ENCODE measurements around the gene NCCRP1. TPM values are rescaled to one million over a fixed set of nuclear protein-coding genes. Genes with fewer than 3 reads are reported as not detected.

The NCCRP1 gene
- total and polyA plus RNA-seq, 10 of the 15 experiments (the other 5 are each of a cell fraction or from before 2014, with no cell fraction given), result not detected

- WGBS (ENCODE audit: insufficient coverage, insufficient replicate concordance, low lambda C conversion rate, missing lambda C conversion rate), result 59% methylated on average over 6 of the region's 6 CpGs
These were observed 7.8 kb upstream of the NCCRP1 start for GRCh38 chr19:39188960-39189359.

More at GRCh38 chr19:39188960-39189359, 7.8 kb upstream of the NCCRP1 start:
- BruUV-seq (replicated peaks), result no TSS peak
- H3K9me3 ChIP-seq (replicated peaks; ENCODE audit: control insufficient read depth, insufficient read depth, low read length), result no peaks in the 10 kb centered on the region
- no peak overlapping the region for H3K9ac ChIP-seq (ENCODE audit: control insufficient read depth, insufficient read depth, low read length)
- ATAC-seq, result no peak
- no peaks in the 10 kb centered on the region for H3K36me3 ChIP-seq (ENCODE audit: control insufficient read depth in 2 of 2, insufficient read depth in 2 of 2, low read length in 1 of 2)
- ChIA-PET RAD21 (ENCODE audit: unreplicated experiment) (no interaction called here), SMC1A (ENCODE audit: uncharacterized antibody, unreplicated experiment) (interaction anchor here (0.6 to 1.0 kb wide), 2 partner anchors 69 to 915 kb away, joined by 3 read pairs; no protein-coding TSS in a partner anchor), CTCF (interaction anchor here (1.2 to 1.5 kb wide), 2 partner anchors 67 to 83 kb away, joined by 3 read pairs; no protein-coding TSS in a partner anchor), POLR2A (no interaction called here)
- H3K79me2 ChIP-seq (ENCODE audit: control insufficient read depth, insufficient read depth, low read length), result no peaks in the 10 kb centered on the region
- intact Hi-C loops (cut with micrococcal nuclease; ENCODE audit: unreplicated experiment) (no loop called here), in situ Hi-C loops (cut with MboI) (no loop called here)
- H3K4me2 ChIP-seq (ENCODE audit: control insufficient read depth, insufficient read depth), result no peak overlapping the region
- H3K4me3 ChIP-seq, result no peak overlapping the region
- H3K27ac ChIP-seq (ENCODE audit: control insufficient read depth, insufficient read depth), result no peak overlapping the region
- H4K20me1 ChIP-seq (ENCODE audit: control insufficient read depth, insufficient read depth), result no peaks in the 10 kb centered on the region
- TF ChIP-seq CTCF (IDR thresholded peaks at IDR 0.05 in 2 of 3, conservative IDR thresholded peaks at IDR 0.05 in 1 of 3; ENCODE audit: control insufficient read depth in 2 of 3, extremely low read depth in 1 of 3, insufficient read depth in 1 of 3, low read depth in 3 of 3, low read length in 3 of 3), result no peak
- no peak for TF ChIP-seq POLR2A (IDR thresholded peaks at IDR 0.05; ENCODE audit: low read depth, low read length)
- TF ChIP-seq BHLHE40 (IDR thresholded peaks at IDR 0.05; ENCODE audit: borderline replicate concordance in 1 of 2, low read depth in 2 of 2, low read length in 1 of 2), result no peak
- TF ChIP-seq ZNF622 (IDR thresholded peaks at IDR 0.05), result no peak
- TF ChIP-seq ZBTB11 (CRISPR knock-in tag; IDR thresholded peaks at IDR 0.05), result no peak
- TF ChIP-seq RBBP5 (conservative IDR thresholded peaks at IDR 0.05), result no peak
- TF ChIP-seq NFIC (IDR thresholded peaks at IDR 0.05; ENCODE audit: low read depth, low read length), result no peak
- TF ChIP-seq YBX1 (IDR thresholded peaks at IDR 0.05), result no peak
- TF ChIP-seq JUND (IDR thresholded peaks at IDR 0.05; ENCODE audit: low read depth, low read length), result no peak
- TF ChIP-seq HDGF (IDR thresholded peaks at IDR 0.05), result no peak
- no peak for DNase-seq (ENCODE audit: low read depth, low spot score)
- H2AFZ ChIP-seq (ENCODE audit: control insufficient read depth, low read depth, low read length), result no peak overlapping the region
- H3K4me1 ChIP-seq (ENCODE audit: control insufficient read depth, insufficient read depth, low read length), result no peaks in the 10 kb centered on the region
- FAIRE-seq, result no peak
- H3K27me3 ChIP-seq (replicated peaks in 1 of 2; ENCODE audit: control insufficient read depth in 2 of 2, insufficient read depth in 2 of 2, low read length in 1 of 2), result no peaks in the 10 kb centered on the region

Data from GM12878 (cell line).